Upper lobe of left lung (tissue), 4 donors: Measurements from ENCODE around the gene BANP.

Source experiments
- POLR2A ChIP-seq, 4 donors: fragments of 450-650 bp; IDR thresholded peaks; one replicate each; pipeline ENCODE4 v1.5.1; 2016 to 2017; ENCODE audit warnings: antibody characterized with exemption in 4 of 4, mild to moderate bottlenecking in 2 of 4
- POLR2AphosphoS5 ChIP-seq, 2 donors: sonication (generic); formaldehyde crosslinking; IDR thresholded peaks; one replicate each; pipeline ENCODE4 v1.5.1; 2017; ENCODE audit warnings: antibody characterized with exemption in 2 of 2
- TF ChIP-seq, protein P1 (sequence below), 6 experiments: fragments of 450-650 bp in 4 of 6; fragments of 200-600 bp in 2 of 6; sonication (generic) in 2 of 6; IDR thresholded peaks; one replicate each; pipeline ENCODE4 v1.5.1; 2016 to 2019; ENCODE audit warnings: antibody characterized with exemption in 6 of 6

DNA sequence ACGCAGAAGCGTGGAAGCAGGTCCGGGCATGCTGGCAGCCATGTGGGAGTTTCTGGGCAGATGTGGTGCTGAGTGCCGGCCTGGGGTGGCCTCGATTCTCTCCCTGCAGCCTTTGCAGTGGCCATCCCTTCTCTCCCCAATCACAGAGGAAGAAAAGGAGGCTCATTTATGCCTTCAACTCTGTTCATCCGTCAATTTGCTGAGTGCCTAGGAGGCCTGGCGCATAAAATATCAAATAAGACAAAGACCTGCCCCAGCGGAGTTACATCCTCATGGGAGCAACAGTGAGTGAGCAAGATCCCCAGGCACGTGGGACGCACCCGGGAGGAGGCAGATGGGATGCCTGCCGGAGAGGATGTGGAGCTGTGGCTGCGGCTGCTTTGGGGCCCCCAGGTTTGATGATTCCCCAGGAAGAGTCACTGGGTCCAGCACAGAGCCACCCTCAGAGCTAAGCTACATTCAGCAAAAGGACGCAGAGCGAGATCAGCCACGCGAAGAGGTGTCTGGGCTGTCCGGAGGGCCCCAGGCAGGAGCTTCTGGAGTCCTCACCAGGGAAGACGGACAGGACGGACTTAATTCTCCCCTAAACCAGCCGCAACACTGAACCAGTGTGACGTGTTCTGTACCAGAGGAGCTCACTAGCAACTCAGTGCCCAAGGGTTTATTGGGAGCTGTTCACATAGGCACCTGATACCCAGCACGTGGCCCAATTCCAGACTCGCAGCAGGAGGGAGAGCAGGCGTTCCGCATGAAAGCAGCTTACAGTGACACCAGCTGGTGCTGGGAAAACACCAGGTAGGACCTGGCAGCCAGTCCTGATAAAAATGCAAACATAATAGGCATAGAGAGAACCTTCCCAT lies 26.2 kb upstream of the BANP start:
- TF ChIP-seq POLR2A (IDR thresholded peaks at IDR 0.05): no peak
- TF ChIP-seq, protein P1, sequence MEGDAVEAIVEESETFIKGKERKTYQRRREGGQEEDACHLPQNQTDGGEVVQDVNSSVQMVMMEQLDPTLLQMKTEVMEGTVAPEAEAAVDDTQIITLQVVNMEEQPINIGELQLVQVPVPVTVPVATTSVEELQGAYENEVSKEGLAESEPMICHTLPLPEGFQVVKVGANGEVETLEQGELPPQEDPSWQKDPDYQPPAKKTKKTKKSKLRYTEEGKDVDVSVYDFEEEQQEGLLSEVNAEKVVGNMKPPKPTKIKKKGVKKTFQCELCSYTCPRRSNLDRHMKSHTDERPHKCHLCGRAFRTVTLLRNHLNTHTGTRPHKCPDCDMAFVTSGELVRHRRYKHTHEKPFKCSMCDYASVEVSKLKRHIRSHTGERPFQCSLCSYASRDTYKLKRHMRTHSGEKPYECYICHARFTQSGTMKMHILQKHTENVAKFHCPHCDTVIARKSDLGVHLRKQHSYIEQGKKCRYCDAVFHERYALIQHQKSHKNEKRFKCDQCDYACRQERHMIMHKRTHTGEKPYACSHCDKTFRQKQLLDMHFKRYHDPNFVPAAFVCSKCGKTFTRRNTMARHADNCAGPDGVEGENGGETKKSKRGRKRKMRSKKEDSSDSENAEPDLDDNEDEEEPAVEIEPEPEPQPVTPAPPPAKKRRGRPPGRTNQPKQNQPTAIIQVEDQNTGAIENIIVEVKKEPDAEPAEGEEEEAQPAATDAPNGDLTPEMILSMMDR (IDR thresholded peaks at IDR 0.05): no peak
- TF ChIP-seq POLR2AphosphoS5 (IDR thresholded peaks at IDR 0.05): no peak
